Esophagus muscularis mucosa (tissue), 4 donors: ENCODE data around the gene RNFT2.

Experiments
- EP300 ChIP-seq: sonication (generic); formaldehyde crosslinking; IDR thresholded peaks from one replicate; pipeline ENCODE4 v1.6.1; 2017; ENCODE audit warnings: antibody characterized with exemption
- POLR2A ChIP-seq: fragments of 450-650 bp; IDR thresholded peaks from one replicate; pipeline ENCODE4 v1.6.1; 2017; ENCODE audit warnings: antibody characterized with exemption, moderate library complexity, mild to moderate bottlenecking, low read depth
- POLR2AphosphoS5 ChIP-seq, 2 donors: sonication (generic); formaldehyde crosslinking; IDR thresholded peaks; one replicate each; pipeline ENCODE4 v1.6.1; 2017; ENCODE audit warnings: antibody characterized with exemption in 2 of 2
- TF ChIP-seq, protein P1 (sequence below), 3 experiments: fragments of 200-600 bp in 2 of 3; fragments of 450-650 bp in 1 of 3; sonication (generic) in 2 of 3; IDR thresholded peaks; one replicate each; pipeline ENCODE4 v1.5.1; 2017 to 2019; ENCODE audit warnings: antibody characterized with exemption in 3 of 3, mild to moderate bottlenecking in 2 of 3, moderate library complexity in 1 of 3

DNA sequence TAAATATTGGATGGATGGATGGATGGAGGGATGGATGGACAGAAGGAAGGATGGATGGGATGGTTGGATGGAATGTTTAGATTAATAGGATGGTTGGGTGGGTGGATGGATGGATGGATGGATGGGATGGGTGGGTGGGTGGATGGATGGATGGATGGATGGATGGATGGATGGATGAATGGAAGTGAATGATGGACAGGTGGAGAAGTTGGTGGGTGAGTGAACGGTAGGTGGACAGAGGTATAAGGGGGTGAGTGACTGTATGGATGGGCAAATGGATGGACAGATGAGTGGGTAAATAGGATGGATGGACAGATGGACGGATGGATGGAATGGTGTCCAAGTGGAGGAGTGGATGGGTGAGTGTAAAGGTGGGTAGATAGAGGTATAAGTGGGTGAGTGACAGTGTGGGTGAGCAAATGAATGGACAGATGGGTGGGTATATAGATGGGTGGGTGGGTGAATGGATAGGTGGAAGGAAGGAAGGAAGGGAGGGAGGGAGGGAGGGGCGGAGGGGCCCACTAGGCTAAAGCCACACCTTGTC, 101.2 kb downstream of the RNFT2 start:
- TF ChIP-seq, protein P1, sequence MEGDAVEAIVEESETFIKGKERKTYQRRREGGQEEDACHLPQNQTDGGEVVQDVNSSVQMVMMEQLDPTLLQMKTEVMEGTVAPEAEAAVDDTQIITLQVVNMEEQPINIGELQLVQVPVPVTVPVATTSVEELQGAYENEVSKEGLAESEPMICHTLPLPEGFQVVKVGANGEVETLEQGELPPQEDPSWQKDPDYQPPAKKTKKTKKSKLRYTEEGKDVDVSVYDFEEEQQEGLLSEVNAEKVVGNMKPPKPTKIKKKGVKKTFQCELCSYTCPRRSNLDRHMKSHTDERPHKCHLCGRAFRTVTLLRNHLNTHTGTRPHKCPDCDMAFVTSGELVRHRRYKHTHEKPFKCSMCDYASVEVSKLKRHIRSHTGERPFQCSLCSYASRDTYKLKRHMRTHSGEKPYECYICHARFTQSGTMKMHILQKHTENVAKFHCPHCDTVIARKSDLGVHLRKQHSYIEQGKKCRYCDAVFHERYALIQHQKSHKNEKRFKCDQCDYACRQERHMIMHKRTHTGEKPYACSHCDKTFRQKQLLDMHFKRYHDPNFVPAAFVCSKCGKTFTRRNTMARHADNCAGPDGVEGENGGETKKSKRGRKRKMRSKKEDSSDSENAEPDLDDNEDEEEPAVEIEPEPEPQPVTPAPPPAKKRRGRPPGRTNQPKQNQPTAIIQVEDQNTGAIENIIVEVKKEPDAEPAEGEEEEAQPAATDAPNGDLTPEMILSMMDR (IDR thresholded peaks at IDR 0.05): no peak
- TF ChIP-seq POLR2AphosphoS5 (IDR thresholded peaks at IDR 0.05) (no peak), POLR2A (no peak), EP300 (no peak)
